Spleen (tissue), 11 donors: ENCODE measurements around the gene TMEM88. TPM values are rescaled to one million over a fixed set of nuclear protein-coding genes. Genes with fewer than 3 reads are reported as not detected.

ENCODE experiments used
- DNase-seq: peaks from one replicate; pipeline ENCODE4 v3.0.0-alpha.2; 2020
- H3K27ac ChIP-seq, 8 donors: fragments of 200-600 bp; sonication (generic) in 7 of 8; 1 replicate in 4 of 8; 2 replicates in 4 of 8; pipeline versions ENCODE4 v1.5.0 to v1.8.0; 2016 to 2021; ENCODE audit warnings: inconsistent platforms in 4 of 8, mild to moderate bottlenecking in 4 of 8, moderate library complexity in 1 of 8
- H3K27me3 ChIP-seq, 7 donors: fragments of 200-600 bp; sonication (generic) in 6 of 7; replicated peaks in 1 of 7; 1 replicate in 4 of 7; 2 replicates in 3 of 7; pipeline versions ENCODE4 v1.5.0 to v1.8.0; 2016 to 2021; ENCODE audit warnings: inconsistent platforms in 3 of 7, mild to moderate bottlenecking in 1 of 7
- H3K36me3 ChIP-seq, 6 donors: fragments of 200-600 bp; sonication (generic) in 5 of 6; 1 replicate in 4 of 6; 2 replicates in 2 of 6; pipeline versions ENCODE4 v1.5.0 to v1.8.0; 2016 to 2021; ENCODE audit warnings: inconsistent platforms in 2 of 6
- H3K4me1 ChIP-seq, 6 donors: fragments of 200-600 bp; sonication (generic) in 5 of 6; 1 replicate in 3 of 6; 2 replicates in 3 of 6; pipeline versions ENCODE4 v1.5.0 to v1.8.0; 2016 to 2021; ENCODE audit warnings: inconsistent platforms in 3 of 6
- H3K4me3 ChIP-seq, 8 donors: fragments of 200-600 bp; sonication (generic) in 7 of 8; 1 replicate in 4 of 8; 2 replicates in 4 of 8; pipeline versions ENCODE4 v1.5.0 to v1.8.0; 2016 to 2021; ENCODE audit warnings: inconsistent platforms in 4 of 8, mild to moderate bottlenecking in 4 of 8, moderate library complexity in 2 of 8
- H3K9me3 ChIP-seq, 8 donors: fragments of 200-600 bp; sonication (generic) in 7 of 8; 1 replicate in 4 of 8; 2 replicates in 4 of 8; pipeline versions ENCODE4 v1.5.0 to v1.8.0; 2016 to 2021; ENCODE audit warnings: inconsistent platforms in 4 of 8
- CTCF ChIP-seq, 11 experiments: fragments of 200-600 bp in 7 of 11; fragments of 450-650 bp in 4 of 11; sonication (generic) in 4 of 11; IDR thresholded peaks in 8 of 11; conservative IDR thresholded peaks in 3 of 11; 1 replicate in 7 of 11; 2 replicates in 4 of 11; pipeline versions ENCODE4 v1.4.0 to v1.8.0; 2016 to 2021; ENCODE audit warnings: antibody characterized with exemption in 11 of 11, inconsistent platforms in 4 of 11, mild to moderate bottlenecking in 1 of 11
- POLR2A ChIP-seq, 3 donors: fragments of 450-650 bp; IDR thresholded peaks; one replicate each; pipeline ENCODE4 v1.5.1; 2017; ENCODE audit warnings: antibody characterized with exemption in 3 of 3, mild to moderate bottlenecking in 1 of 3
- POLR2AphosphoS5 ChIP-seq, 3 donors: sonication (generic); formaldehyde crosslinking; IDR thresholded peaks; one replicate each; pipeline ENCODE4 v1.5.1; 2017; ENCODE audit warnings: antibody characterized with exemption in 3 of 3
- WGBS, 5 donors: extraction: QIAGEN DNeasy Blood & Tissue Kit in 3 of 5; methylation state at CpG; one replicate each; pipeline versions ENCODE4 v1.1.5 to v1.1.7; 2013 to 2018; 5-methylcytosine and 5-hydroxymethylcytosine counted together
- intact Hi-C: fragments of 100-400 bp; cut with DNase I; formaldehyde crosslinking; loops from one replicate; pipeline ENCODE4 v1.15.0; 2023; ENCODE audit warnings: low total_unique reads
- polyA plus RNA-seq, 3 donors: library from polyadenylated mRNA; stranded (reverse); fragments of 200-250 nt; gene quantifications; one replicate each; pipeline ENCODE4 v1.2.1, GENCODE V29; 2013
- total RNA-seq, 7 donors: library from RNA; depleted of rRNA in 3 of 7; stranded (reverse); fragments of >200 nt in 3 of 7; fragmentation: NEBNext Ultra II Directional in 4 of 7; extraction: Animal tissue kit (Norgen Biotek cat#: 25700) in 4 of 7; gene quantifications; one replicate each; pipeline versions ENCODE4 v1.1.0 to v1.2.1, GENCODE V29; 2016 to 2021
- donor health status: healthy with polysubstance abuse.
- donor health status: DM: no; HTN: no; CAD: no; lungs with moderate emphysema.
- donor health status: DM: no; HTN: no; CAD: no.
- donor health status: Bipolar disorder and iron deficiency.
- donor health status: healthy.
- donor health status: DM: no; HTN: no; CAD: no.
- donor health status: DM: yes; HTN: yes; CAD: no.

The TMEM88 gene
- total and polyA plus RNA-seq, 10 donors: 5.2 to 31.8 (median 14.5) TPM

DNA sequence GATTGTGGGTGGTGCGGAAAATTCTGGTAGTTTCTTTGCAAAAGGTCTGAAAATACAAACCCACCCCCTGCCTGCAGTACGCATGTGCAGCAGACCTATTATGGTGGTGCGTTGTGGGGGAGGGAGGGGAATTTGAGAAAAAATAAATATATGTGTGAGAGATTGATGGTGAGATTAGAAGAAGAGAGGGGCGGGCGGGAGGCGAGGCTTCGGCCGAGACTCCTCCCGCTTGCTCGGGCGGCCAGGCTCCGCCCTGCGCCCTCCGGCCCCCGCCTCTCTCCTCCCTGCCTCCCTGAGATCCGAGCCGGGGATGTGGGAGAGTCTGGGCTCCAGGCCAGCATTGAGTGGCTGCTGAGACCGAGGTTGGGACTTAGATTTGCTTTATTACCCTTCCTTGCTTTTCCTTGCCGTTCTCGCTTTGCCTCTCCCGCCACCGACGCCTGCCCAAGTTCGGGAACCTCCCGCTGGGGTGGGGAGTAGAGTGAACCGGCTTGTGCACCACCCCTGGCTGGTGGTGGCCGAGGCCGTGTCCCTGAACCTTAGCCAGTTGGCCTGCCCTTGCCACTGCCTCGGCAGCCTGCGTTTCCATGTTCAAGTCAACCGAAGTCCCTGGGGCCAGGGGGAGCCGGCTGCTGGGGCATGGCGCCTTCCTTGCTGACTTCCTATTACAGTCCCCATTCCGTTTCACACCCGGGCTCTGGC lies 32.8 kb downstream of the TMEM88 start:
- Histone ChIP-seq H3K36me3 (peaks cover 0 to 35% (median 23%) of the 10 kb centered on the region in 6 donors), H3K4me1 (peaks cover 31 to 74% (median 63%) of the 10 kb centered on the region in 6 donors), H3K9me3 (no peaks in the 10 kb centered on the region), H3K4me3 (peak overlapping the region; percentile 47 to 93 (median 78)), H3K27ac (peak overlapping the region; percentile 81 to 97 (median 94)), H3K27me3 (no peaks in the 10 kb centered on the region)
- WGBS, 5 donors: 0 to 1% (median 0%) methylated on average over 29 to 35 of the region's 35 CpGs
- intact Hi-C loops: no loop called here
- peak; percentile 94 for DNase-seq
- TF ChIP-seq POLR2A (IDR thresholded peaks at IDR 0.05): peak in 1 of 3 donors; percentile 38
- TF ChIP-seq CTCF (IDR thresholded peaks at IDR 0.05 in 8 of 11, conservative IDR thresholded peaks at IDR 0.05 in 3 of 11): peak in 3 of 11 experiments; percentile 19 to 27 (median 25)
- peak in 2 of 3 donors; percentile 86 to 87 for TF ChIP-seq POLR2AphosphoS5 (IDR thresholded peaks at IDR 0.05)

- WGBS, 5 donors: 34 to 47% (median 38%) methylated on average over 15 to 18 of the region's 18 CpGs
- peak within 1 kb of the TSS; percentile 47 to 93 (median 78) for H3K4me3 ChIP-seq
- H3K36me3 ChIP-seq: peaks cover 0 to 39% (median 29%) of the 10 kb centered on the region in 6 donors
- TF ChIP-seq CTCF (IDR thresholded peaks at IDR 0.05 in 8 of 11, conservative IDR thresholded peaks at IDR 0.05 in 3 of 11) (no peak), POLR2A (IDR thresholded peaks at IDR 0.05) (peak in 1 of 3 donors; percentile 18), POLR2AphosphoS5 (IDR thresholded peaks at IDR 0.05) (peak in 1 of 3 donors; percentile 80)
- H3K27me3 ChIP-seq: no peaks in the 10 kb centered on the region
- peaks cover 31 to 67% (median 56%) of the 10 kb centered on the region in 6 donors for H3K4me1 ChIP-seq
- no peak for DNase-seq
- no peaks in the 10 kb centered on the region for H3K9me3 ChIP-seq
- H3K27ac ChIP-seq: peak within 1 kb of the TSS; percentile 81 to 97 (median 94)
- intact Hi-C loops: no loop called here
These were observed 33.5 kb downstream of the TMEM88 start, which contains the start of gene CHD3 for GRCh38 chr17:7888184-7888920. Gene CHD3 (plus strand): TSS chr17:7888789. CDS start chr17:7889001, 212 bp downstream.

GRCh38 chr17:7889166-7889955 lies 34.5 kb downstream of the TMEM88 start:
- DNase-seq: peak; percentile 94
- intact Hi-C loops: no loop called here
- peak overlapping the region in 3 of 8 donors; percentile 5 to 93 (median 10) for H3K4me3 ChIP-seq
- no peaks in the 10 kb centered on the region for H3K9me3 ChIP-seq
- peaks cover 31 to 57% (median 48%) of the 10 kb centered on the region in 6 donors for H3K4me1 ChIP-seq
- 38 to 61% (median 44%) methylated on average over 11 of the region's 11 CpGs for WGBS, 5 donors
- peak overlapping the region; percentile 81 to 97 (median 94) for H3K27ac ChIP-seq
- H3K27me3 ChIP-seq: no peaks in the 10 kb centered on the region
- TF ChIP-seq CTCF (IDR thresholded peaks at IDR 0.05 in 8 of 11, conservative IDR thresholded peaks at IDR 0.05 in 3 of 11) (peak; percentile 24 to 73 (median 58)), POLR2AphosphoS5 (IDR thresholded peaks at IDR 0.05) (peak; percentile 89 to 93 (median 90)), POLR2A (IDR thresholded peaks at IDR 0.05) (no peak)
- H3K36me3 ChIP-seq: peaks cover 0 to 49% (median 39%) of the 10 kb centered on the region in 6 donors
